A549 (cell line): ENCODE results near the gene NKX2-8. TPM values are rescaled to one million over a fixed set of nuclear protein-coding genes. Genes with fewer than 3 reads are reported as not detected.

ENCODE experiments used
- ATAC-seq, 2 experiments: fragments of 200-7000 bp in 1 of 2; fragments of >200 bp in 1 of 2; cut with Nextera tagmentation in 1 of 2; cut with Tn5 transposase in 1 of 2; 3 replicates each; pipeline versions ENCODE4 v1.8.0 to v1.9.1; 2018 to 2020; ENCODE audit warnings: mild to moderate bottlenecking in 1 of 2, moderate library complexity in 1 of 2
- CTCF ChIA-PET: fragments of 300-600 bp; sonication (Branson Sonifier 250); formaldehyde crosslinking; extraction: SDS; loops from one replicate; lab custom pipeline; 2021; ENCODE audit warnings: antibody characterized with exemption, inconsistent platforms; lab: Yijun Ruan, JAX
- POLR2A ChIA-PET: fragments of 350-600 bp; formaldehyde crosslinking; extraction: SDS; loops from one replicate; lab custom pipeline; 2021; ENCODE audit warnings: antibody characterized with exemption, inconsistent platforms; lab: Yijun Ruan, JAX
- DNase-seq, 2 experiments: peaks; one replicate each; pipeline versions ENCODE4 v3.0.0 to v3.0.0-alpha.2; 2011 to 2016; ENCODE audit warnings: low read depth in 1 of 2, low spot score in 1 of 2
- FAIRE-seq: peaks from 2 replicates; lab custom pipeline; 2011; peaks lifted over from hg19 to GRCh38; lab: Jason Lieb, UNC
- H3K27ac ChIP-seq, 2 experiments: fragments of >200 bp; sonication (Bioruptor Twin); formaldehyde crosslinking; 3 replicates each; pipeline ENCODE4 v1.5.1; 2016 to 2017
- H3K4me1 ChIP-seq: fragments of >200 bp; sonication (Bioruptor Twin); formaldehyde crosslinking; 3 replicates; pipeline ENCODE4 v1.6.1; 2016
- H3K4me2 ChIP-seq: fragments of >200 bp; sonication (Bioruptor Twin); formaldehyde crosslinking; 3 replicates; pipeline ENCODE4 v1.6.1; 2016
- H3K4me3 ChIP-seq: fragments of >200 bp; sonication (Bioruptor Twin); formaldehyde crosslinking; 3 replicates; pipeline ENCODE4 v1.5.1; 2016
- H3K9me3 ChIP-seq: fragments of >200 bp; sonication (Bioruptor Twin); formaldehyde crosslinking; 3 replicates; pipeline ENCODE4 v1.6.1; 2016
- CBX2 ChIP-seq: fragments of 200-600 bp; sonication (generic); IDR thresholded peaks from 2 replicates; pipeline ENCODE4 v1.6.1; 2016; ENCODE audit warnings: low read depth, mild to moderate bottlenecking, borderline replicate concordance
- CHD2 ChIP-seq: fragments of 150-350 bp; IDR thresholded peaks from 2 replicates; pipeline ENCODE4 v1.6.1; 2014; ENCODE audit warnings: low read length; ENCODE audit not compliant: partially characterized antibody
- CHD4 ChIP-seq: fragments of 200-600 bp; sonication (generic); IDR thresholded peaks from 2 replicates; pipeline ENCODE4 v1.6.1; 2016; ENCODE audit warnings: antibody characterized with exemption, mild to moderate bottlenecking, borderline replicate concordance
- ESRRA ChIP-seq: fragments of 150-350 bp; IDR thresholded peaks from 2 replicates; pipeline ENCODE4 v1.6.1; 2014; ENCODE audit warnings: mild to moderate bottlenecking, low read length, borderline replicate concordance
- FOSL2 ChIP-seq, 2 experiments: fragments of 450-650 bp in 1 of 2; fragments of >200 bp in 1 of 2; sonication (Bioruptor Twin) in 1 of 2; formaldehyde crosslinking; IDR thresholded peaks; 2 replicates each; pipeline versions ENCODE4 v1.5.0 to v1.6.1; 2016 to 2020; ENCODE audit warnings: mild to moderate bottlenecking in 1 of 2, moderate library complexity in 1 of 2
- FOXS1 ChIP-seq: fragments of 250-450 bp; sonication (Bioruptor Pico); IDR thresholded peaks from 2 replicates; pipeline ENCODE4 v1.5.0; 2020; ENCODE audit warnings: mild to moderate bottlenecking, moderate library complexity
- HES2 ChIP-seq: fragments of >200 bp; sonication (Bioruptor Twin); formaldehyde crosslinking; IDR thresholded peaks from 2 replicates; pipeline ENCODE4 v1.6.1; 2016
- HEYL ChIP-seq: fragments of 250-450 bp; sonication (Bioruptor Pico); IDR thresholded peaks from 2 replicates; pipeline ENCODE4 v1.8.0; 2021; ENCODE audit warnings: mild to moderate bottlenecking, moderate library complexity
- HOXB13 ChIP-seq: fragments of 250-450 bp; sonication (Bioruptor Pico); IDR thresholded peaks from 2 replicates; pipeline ENCODE4 v1.5.0; 2020; ENCODE audit warnings: low read depth, mild to moderate bottlenecking, moderate library complexity
- HOXB5 ChIP-seq: fragments of 250-450 bp; sonication (Bioruptor Pico); IDR thresholded peaks from 2 replicates; pipeline ENCODE4 v1.5.0; 2020; ENCODE audit warnings: mild to moderate bottlenecking, moderate library complexity
- RARB ChIP-seq: fragments of 250-450 bp; sonication (Bioruptor Pico); IDR thresholded peaks from 2 replicates; pipeline ENCODE4 v1.8.0; 2021; ENCODE audit warnings: mild to moderate bottlenecking, moderate library complexity
- RCOR1 ChIP-seq: fragments of 150-350 bp; IDR thresholded peaks from 2 replicates; pipeline ENCODE4 v1.6.1; 2014; ENCODE audit warnings: antibody characterized with exemption, low read length, low read depth
- RFX5 ChIP-seq: fragments of 450-650 bp; IDR thresholded peaks from 2 replicates; pipeline ENCODE4 v1.7.1; 2014; ENCODE audit warnings: antibody characterized with exemption, mild to moderate bottlenecking, moderate library complexity
- TFCP2L1 ChIP-seq: fragments of 250-450 bp; sonication (Bioruptor Pico); IDR thresholded peaks from 2 replicates; pipeline ENCODE4 v1.5.0; 2021; ENCODE audit warnings: mild to moderate bottlenecking
- ZFP36 ChIP-seq: fragments of 450-650 bp; IDR thresholded peaks from 2 replicates; pipeline ENCODE4 v1.6.1; 2014; ENCODE audit warnings: borderline replicate concordance; ENCODE audit not compliant: partially characterized antibody
- WGBS: methylation state at CpG from one replicate; pipeline ENCODE4 v1.1.6; 2017; ENCODE audit errors: missing lambda C conversion rate; 5-methylcytosine and 5-hydroxymethylcytosine counted together
- polyA plus RNA-seq, 4 experiments: library from polyadenylated mRNA; depleted of rRNA in 3 of 4; stranded (reverse); fragments of >200 nt; fragmentation: RNase III in 1 of 4; extraction: RNeasy Plus Mini Kit Qiagen cat#74134 plus additional on column Dnase treatment in 1 of 4; gene quantifications; 2 replicates in 3 of 4; 3 replicates in 1 of 4; pipeline ENCODE4 v1.2.3, GENCODE V29; 2011 to 2017
- TF ChIP-seq, protein P1 (sequence below): IDR thresholded peaks from 2 replicates; pipeline ENCODE4 v1.6.1; 2012

NKX2-8 gene
- polyA plus RNA-seq, 2 of the 4 experiments (the other 2 are of a cell fraction) = 0.58 to 0.68 TPM

GRCh38 chr14:36538051-36538450 is 44.4 kb downstream of the NKX2-8 start:
- WGBS = 5% methylated on average over 1 of the region's 1 CpG
- ATAC-seq (no peak), FAIRE-seq (no peak), DNase-seq (no peak)
- no peak overlapping the region for H3K27ac ChIP-seq
- ChIA-PET POLR2A (no interaction called here), CTCF (interaction anchor here (1.3 to 4.1 kb wide), 6 partner anchors 10 to 468 kb away, joined by 3 to 61 read pairs (median 5); no protein-coding TSS in a partner anchor)
- TF ChIP-seq, protein P1, sequence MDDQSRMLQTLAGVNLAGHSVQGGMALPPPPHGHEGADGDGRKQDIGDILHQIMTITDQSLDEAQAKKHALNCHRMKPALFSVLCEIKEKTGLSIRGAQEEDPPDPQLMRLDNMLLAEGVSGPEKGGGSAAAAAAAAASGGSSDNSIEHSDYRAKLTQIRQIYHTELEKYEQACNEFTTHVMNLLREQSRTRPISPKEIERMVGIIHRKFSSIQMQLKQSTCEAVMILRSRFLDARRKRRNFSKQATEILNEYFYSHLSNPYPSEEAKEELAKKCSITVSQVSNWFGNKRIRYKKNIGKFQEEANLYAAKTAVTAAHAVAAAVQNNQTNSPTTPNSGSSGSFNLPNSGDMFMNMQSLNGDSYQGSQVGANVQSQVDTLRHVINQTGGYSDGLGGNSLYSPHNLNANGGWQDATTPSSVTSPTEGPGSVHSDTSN = no peak
- TF ChIP-seq HOXB5 (CRISPR knock-in tag) (no peak), RCOR1 (no peak), RFX5 (no peak), HEYL (CRISPR knock-in tag) (no peak), FOXS1 (CRISPR knock-in tag) (no peak), ESRRA (no peak), FOSL2 (IDR thresholded peaks at IDR 0.05) (no peak), FOSL2 (CRISPR knock-in tag; IDR thresholded peaks at IDR 0.05) (no peak), CHD4 (no peak), CBX2 (no peak), TFCP2L1 (no peak), RARB (CRISPR knock-in tag) (no peak), CHD2 (no peak), ZFP36 (no peak), HOXB13 (CRISPR knock-in tag) (no peak), HES2 (no peak)
- peaks cover 9% of the 10 kb centered on the region; the same call in 1 of the 3 replicates for H3K9me3 ChIP-seq
- no peak overlapping the region for H3K4me2 ChIP-seq
- no peak overlapping the region for H3K4me3 ChIP-seq
- H3K4me1 ChIP-seq = no peaks in the 10 kb centered on the region

Other genes with a start within 250 kb of the NKX2-8 start
- 0.04 TPM in 1 of 2 replicates, not detected in the other for gene NKX2-1, start 62.4 kb downstream of the NKX2-8 start, polyA plus RNA-seq (2011; rRNA removed)
- gene NKX2-1, start 62.4 kb downstream of the NKX2-8 start, polyA plus RNA-seq (2017; fragmentation: RNase III; extraction: RNeasy Plus Mini Kit Qiagen cat#74134 plus additional on column Dnase treatment) = not detected in 3 replicates
- 1.4 and 1.8 TPM in 2 replicates for gene PAX9, start 79.2 kb upstream of the NKX2-8 start, polyA plus RNA-seq (2011; rRNA removed)
- gene PAX9, start 79.2 kb upstream of the NKX2-8 start, polyA plus RNA-seq (2017; fragmentation: RNase III; extraction: RNeasy Plus Mini Kit Qiagen cat#74134 plus additional on column Dnase treatment) = 0.63 to 0.75 TPM (median 0.66 TPM) in 3 replicates